ENCODE data around the gene LRRC70. TPM values are rescaled to one million over a fixed set of nuclear protein-coding genes. Genes with fewer than 3 reads are reported as not detected.

LRRC70 gene
- total and polyA plus RNA-seq, 2 of the 8 experiments (the other 6 are each of a cell fraction or from before 2014, with no cell fraction given): 0.62 to 0.67 TPM

GRCh38 chr5:62590387-62590786 is 11.8 kb downstream of the LRRC70 start:
- no peak for TF ChIP-seq CHD1 (IDR thresholded peaks at IDR 0.05; ENCODE audit: low read depth, low read length)
- no peak for TF ChIP-seq TAF1 (IDR thresholded peaks at IDR 0.05; ENCODE audit: low read depth, low read length)
- no peak for TF ChIP-seq CBX5 (IDR thresholded peaks at IDR 0.05; ENCODE audit: low read depth, low read length)
- TF ChIP-seq GTF2F1 (IDR thresholded peaks at IDR 0.05; ENCODE audit: borderline replicate concordance, low read depth, low read length): no peak
- TF ChIP-seq CBX8 (IDR thresholded peaks at IDR 0.05; ENCODE audit: borderline replicate concordance, low read depth, low read length): no peak
- no peak for TF ChIP-seq MAFK (IDR thresholded peaks at IDR 0.05; ENCODE audit: low read depth, low read length)
- no peak for TF ChIP-seq ATF3 (IDR thresholded peaks at IDR 0.05; ENCODE audit: insufficient read depth, low read depth, low read length)
- TF ChIP-seq FOSL1 (IDR thresholded peaks at IDR 0.05; ENCODE audit: insufficient read depth, low read depth, low read length): no peak
- Histone ChIP-seq H2BK20ac (ENCODE audit: low read length) (no peak overlapping the region), H3K27ac (ENCODE audit: low read depth, low read length) (no peak overlapping the region), H3K4ac (replicated peaks; ENCODE audit: insufficient read length, low read depth, low read length) (no peak overlapping the region), H4K8ac (ENCODE audit: extremely low read depth, insufficient read depth, low read length) (no peak overlapping the region), H3K9ac (replicated peaks in 1 of 4; ENCODE audit: extremely low read depth in 1 of 4, low read depth in 3 of 4, low read length in 3 of 4) (no peak overlapping the region), H3K27me3 (replicated peaks in 1 of 4; ENCODE audit: control insufficient read depth in 3 of 4, extremely low read depth in 1 of 4, insufficient read depth in 3 of 4, low read length in 3 of 4) (no peaks in the 10 kb centered on the region), H3K79me2 (ENCODE audit: control insufficient read depth in 1 of 2, insufficient read depth in 2 of 2, low read length in 2 of 2) (no peaks in the 10 kb centered on the region), H3K56ac (replicated peaks; ENCODE audit: insufficient read length, low read depth, low read length) (no peak overlapping the region), H3K9me3 (ENCODE audit: insufficient read depth in 2 of 2, low read depth in 1 of 2, low read length in 1 of 2) (no peaks in the 10 kb centered on the region), H4K5ac (ENCODE audit: insufficient read length, low read depth, low read length) (no peak overlapping the region), H2BK120ac (replicated peaks; ENCODE audit: low read depth, low read length) (no peak overlapping the region), H2BK5ac (ENCODE audit: low read depth, low read length) (no peak overlapping the region), H3K14ac (ENCODE audit: insufficient read length) (no peak overlapping the region), H4K20me1 (replicated peaks in 1 of 2; ENCODE audit: control insufficient read depth in 1 of 2, insufficient read depth in 2 of 2, low read length in 2 of 2) (no peaks in the 10 kb centered on the region), H2BK15ac (ENCODE audit: low read length) (no peak overlapping the region), H3K4me3 (ENCODE audit: extremely low read depth in 1 of 4, insufficient read depth in 2 of 4, low read depth in 3 of 4, low read length in 4 of 4) (no peak overlapping the region), H3K18ac (ENCODE audit: extremely low read depth, low read length) (no peak overlapping the region), H3K79me1 (ENCODE audit: low read depth, low read length) (no peaks in the 10 kb centered on the region), H2BK12ac (ENCODE audit: low read depth, low read length) (no peak overlapping the region), H3K36me3 (ENCODE audit: control insufficient read depth in 2 of 4, insufficient read depth in 4 of 4, low read length in 3 of 4) (peaks cover 0 to 3% (median 0%) of the 10 kb centered on the region in 4 experiments; a peak in 3 of 8 replicates), H3K4me1 (replicated peaks in 1 of 4; ENCODE audit: control insufficient read depth in 3 of 4, insufficient read depth in 4 of 4, low read length in 3 of 4) (peaks cover 0 to 10% (median 0%) of the 10 kb centered on the region in 4 experiments; a peak in 2 of 7 replicates), H2AK5ac (ENCODE audit: low read depth, low read length) (no peak overlapping the region), H3K23ac (ENCODE audit: insufficient read length) (no peak overlapping the region), H3K4me2 (ENCODE audit: insufficient read depth in 1 of 2, low read depth in 2 of 2, low read length in 2 of 2) (no peak overlapping the region), H4K91ac (replicated peaks; ENCODE audit: insufficient read length, low read length) (no peak overlapping the region), H2AFZ (ENCODE audit: low read length) (no peak overlapping the region), H3K23me2 (ENCODE audit: low read depth, low read length) (no peaks in the 10 kb centered on the region)
- WGBS, 2 experiments (ENCODE audit: extremely low coverage in 1 of 2, insufficient coverage in 1 of 2, insufficient read length in 1 of 2, insufficient replicate concordance in 2 of 2, low coverage in 1 of 2, low lambda C conversion rate in 2 of 2, missing lambda C conversion rate in 1 of 2): 92% methylated on average over 2 of the region's 2 CpGs; no CpG with 5 or more reads in 1 of the 2 experiments
- ChIA-PET POLR2A (ENCODE audit: partially characterized antibody) (no interaction called here), CTCF (ENCODE audit: partially characterized antibody) (interaction anchor here (0.8 to 2.3 kb wide), 2 partner anchors 15 to 70 kb away, joined by 3 to 8 read pairs; no protein-coding TSS in a partner anchor)
- no peak for DNase-seq (ENCODE audit: low read depth in 1 of 2, low spot score in 2 of 2)
- no peak for FAIRE-seq
